SK-N-SH treated with all-trans-retinoic acid at 6 μM for 48 hours (cell line): Measurements from ENCODE around the gene SCYL1.

Experiments
- PPARA ChIP-seq: fragments of 250-450 bp; sonication (Bioruptor Pico); IDR thresholded peaks from 2 replicates; pipeline ENCODE4 v1.5.0; 2020; ENCODE audit warnings: mild to moderate bottlenecking, borderline replicate concordance
- TSHZ2 ChIP-seq: fragments of 250-450 bp; sonication (Bioruptor Pico); IDR thresholded peaks from 2 replicates; pipeline ENCODE4 v1.5.0; 2020; ENCODE audit warnings: mild to moderate bottlenecking, moderate library complexity
- ZC3H10 ChIP-seq: fragments of 250-450 bp; sonication (Bioruptor Pico); IDR thresholded peaks from 2 replicates; pipeline ENCODE4 v1.5.1; 2021; ENCODE audit warnings: mild to moderate bottlenecking, moderate library complexity
- ZFP30 ChIP-seq: fragments of 450-650 bp; formaldehyde crosslinking; IDR thresholded peaks from 2 replicates; pipeline ENCODE4 v1.5.0; 2022; ENCODE audit warnings: mild to moderate bottlenecking, moderate library complexity

GRCh38 chr11:65571940-65572339 is 47.1 kb downstream of the SCYL1 start:
- TF ChIP-seq ZFP30 (CRISPR knock-in tag) (no peak), PPARA (no peak), TSHZ2 (CRISPR knock-in tag) (no peak), ZC3H10 (CRISPR knock-in tag) (no peak)
